GM18517 (cell line): ENCODE measurements around the gene PRKD1.
"Not testable (repeated sequence)": the region's sequence is repeated elsewhere in the genome, so short reads cannot be mapped to it uniquely, and the experiment has no call there.

ENCODE experiments used
- ATAC-seq: cut with Tn5 transposase; IDR thresholded peaks from one replicate; pipeline ENCODE4 v1.9.1; 2021; ENCODE audit warnings: mild to moderate bottlenecking, moderate library complexity; ENCODE audit not compliant: unreplicated experiment

The PRKD1 gene

DNA sequence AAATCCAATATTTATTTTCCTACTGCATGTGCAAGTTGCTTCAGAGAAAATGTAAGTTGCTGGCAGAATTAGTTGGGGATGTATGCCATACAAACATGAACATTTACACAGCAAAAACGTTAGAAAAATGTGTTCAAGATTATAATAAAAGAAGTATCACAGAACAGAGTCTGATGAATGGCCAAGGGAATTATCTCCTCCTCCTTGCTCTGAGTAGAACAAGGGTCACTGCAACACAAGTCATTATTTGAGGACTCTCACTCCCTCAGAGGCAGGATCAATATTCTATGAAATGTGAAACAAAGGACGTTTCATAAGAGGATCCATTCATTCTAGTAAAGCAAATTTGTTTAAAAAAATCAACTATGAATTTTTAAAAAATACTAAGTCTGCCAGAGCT, 177.8 kb downstream of the PRKD1 start:
- no peak for ATAC-seq

DNA sequence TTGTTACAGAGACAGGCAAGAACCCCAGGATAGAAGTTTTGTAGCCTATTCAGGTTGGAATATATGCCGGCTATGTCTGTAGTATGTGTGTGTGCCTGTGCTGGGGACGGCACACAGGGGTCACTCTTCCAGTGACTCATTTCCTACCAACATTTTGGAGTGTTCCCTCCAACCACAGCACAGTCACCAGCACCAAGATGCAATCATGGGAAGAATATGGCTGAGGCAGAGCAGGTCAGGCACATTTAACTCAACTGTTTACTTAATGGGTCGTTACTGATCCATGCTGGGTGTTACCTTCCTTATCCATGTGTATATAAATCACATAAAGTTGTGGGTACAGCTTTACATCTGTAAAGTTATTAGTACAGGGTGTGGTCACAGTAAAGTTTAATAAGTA, 178.3 kb downstream of the PRKD1 start:
- ATAC-seq = no peak

DNA sequence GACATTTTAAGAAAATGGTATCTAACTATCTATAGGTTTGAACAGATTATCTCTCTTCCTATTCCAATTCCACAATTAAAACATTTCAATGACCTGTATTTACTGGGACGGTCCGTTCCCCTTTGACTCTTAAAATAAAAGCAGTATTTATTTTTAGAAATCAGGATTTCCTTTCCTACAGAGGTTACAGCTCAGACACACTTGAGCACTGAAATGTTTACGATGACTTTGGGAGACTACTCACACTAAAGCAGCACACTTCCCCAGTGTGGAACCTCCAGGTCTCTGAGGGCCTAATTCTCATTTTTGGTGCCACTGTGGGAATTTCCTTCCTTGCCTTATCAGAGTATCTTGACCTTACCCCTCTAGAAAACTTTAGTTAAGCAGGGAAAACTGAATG, 181.8 kb downstream of the PRKD1 start:
- no peak for ATAC-seq

DNA sequence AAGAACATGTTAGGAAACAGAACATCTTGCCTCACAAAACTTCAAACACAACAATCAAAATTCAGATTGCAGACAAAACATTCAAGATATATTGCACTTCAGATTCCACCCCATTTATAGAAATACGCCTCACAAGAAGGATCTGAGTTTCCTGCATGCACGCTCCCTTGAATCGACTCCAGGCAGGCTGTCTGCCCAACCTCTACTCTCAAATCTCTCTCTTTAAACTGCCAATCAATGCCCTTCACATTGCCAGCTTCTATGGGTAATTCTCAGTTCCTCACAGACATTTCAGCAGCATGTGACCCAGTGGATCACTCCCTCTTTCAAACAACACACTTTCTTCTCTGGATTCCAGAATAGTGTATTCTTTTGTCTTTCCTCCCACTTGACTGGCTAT, 184.1 kb downstream of the PRKD1 start:
- ATAC-seq = no peak

DNA sequence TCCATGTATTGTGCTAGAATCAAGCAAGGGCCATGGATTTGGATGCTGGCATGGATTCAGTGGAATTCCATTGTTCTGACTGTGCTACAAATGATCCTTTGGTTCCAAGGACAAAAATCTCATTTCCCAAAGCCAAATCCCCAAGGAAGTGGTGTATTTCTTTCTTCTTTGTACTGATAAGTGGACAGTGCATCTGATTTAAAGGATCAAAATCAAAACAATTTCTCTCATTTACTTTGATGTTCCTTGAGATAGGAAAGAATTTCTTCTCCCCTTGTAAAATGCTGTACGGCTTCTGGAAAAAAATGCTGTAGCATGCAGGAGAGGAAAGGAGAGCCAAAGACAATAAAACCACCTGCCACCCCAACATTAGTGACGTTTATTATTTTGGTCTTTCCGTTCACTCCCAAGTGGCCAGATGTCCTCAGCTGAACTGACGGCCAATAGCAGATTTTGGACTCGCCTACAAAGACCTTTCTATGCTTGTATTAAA, 185.7 kb downstream of the PRKD1 start:
- ATAC-seq = no peak

DNA sequence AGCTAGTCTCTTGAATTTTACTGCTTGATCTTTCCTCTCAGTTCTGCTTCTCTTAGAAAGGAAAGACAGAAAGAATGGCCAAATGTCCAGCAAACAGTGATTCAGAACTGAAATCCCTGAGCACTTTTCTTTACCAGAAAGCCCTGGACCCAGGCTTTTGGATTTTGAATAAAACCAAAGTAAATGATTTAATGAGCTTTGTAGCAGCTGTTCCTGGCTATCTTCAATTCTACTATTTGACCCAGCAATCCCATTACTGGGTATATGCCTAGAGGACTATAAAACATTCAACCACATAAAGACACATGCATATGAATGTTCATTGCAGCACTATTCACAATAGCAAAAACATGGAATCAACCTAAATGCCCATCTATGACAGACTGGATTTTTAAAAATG, 187.2 kb downstream of the PRKD1 start:
- no peak for ATAC-seq

DNA sequence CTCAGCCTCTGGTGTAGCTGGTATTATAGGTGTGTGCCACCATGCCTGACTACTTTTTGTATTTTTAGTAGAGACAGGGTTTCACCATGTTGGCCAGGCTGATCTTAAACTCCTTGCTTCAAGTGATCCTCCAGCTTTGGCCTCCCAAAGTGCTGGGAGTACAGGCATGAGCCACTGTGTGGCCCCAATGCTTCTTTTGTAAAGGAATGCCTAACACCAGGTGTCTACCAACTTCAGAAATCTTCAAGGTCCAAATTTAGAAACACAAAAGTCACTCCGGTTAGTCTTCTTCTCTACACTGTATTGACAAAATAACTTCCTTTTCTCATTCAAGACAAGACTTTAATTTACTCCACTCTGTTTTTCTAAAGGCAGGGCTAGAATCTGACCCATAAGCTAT, 188.7 kb downstream of the PRKD1 start:
- no peak for ATAC-seq

DNA sequence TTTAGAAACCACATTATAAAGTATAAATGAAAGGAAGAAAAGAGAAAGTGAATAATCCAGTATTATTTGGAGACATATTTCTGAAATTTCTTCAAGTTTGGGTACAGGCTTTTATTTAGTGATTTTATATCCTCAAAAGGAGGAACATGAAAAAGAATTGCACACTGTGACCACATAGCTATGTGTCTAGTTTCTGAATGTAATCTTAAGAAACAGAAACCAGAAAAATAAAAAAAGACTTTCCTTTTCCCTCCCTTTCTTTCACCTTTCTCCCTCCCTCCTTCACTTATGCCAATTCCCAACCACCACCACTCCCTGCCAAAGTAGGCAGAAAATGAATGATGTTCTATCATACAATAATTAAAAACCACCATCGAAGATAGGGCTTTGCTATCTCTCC, 189.6 kb downstream of the PRKD1 start:
- no peak for ATAC-seq

DNA sequence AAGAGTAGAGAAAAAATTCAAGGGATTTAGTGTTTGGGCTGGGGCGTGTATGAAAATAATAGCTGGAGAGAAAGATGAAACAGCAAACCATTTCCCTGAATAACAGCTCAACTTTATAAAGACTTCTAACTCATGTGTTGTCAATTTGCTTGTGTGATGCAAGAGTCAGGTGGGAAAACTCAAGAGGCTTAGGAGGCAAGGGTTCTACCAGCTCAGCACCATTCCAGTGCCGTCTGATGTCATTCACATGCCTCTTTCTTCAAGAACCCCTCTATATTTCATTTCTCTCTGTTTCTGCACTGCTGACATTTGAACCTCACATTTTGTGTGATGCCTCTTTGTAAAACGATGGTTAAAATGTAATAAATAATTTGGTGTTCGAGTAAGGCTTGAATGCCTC, 192.2 kb downstream of the PRKD1 start:
- no peak for ATAC-seq

DNA sequence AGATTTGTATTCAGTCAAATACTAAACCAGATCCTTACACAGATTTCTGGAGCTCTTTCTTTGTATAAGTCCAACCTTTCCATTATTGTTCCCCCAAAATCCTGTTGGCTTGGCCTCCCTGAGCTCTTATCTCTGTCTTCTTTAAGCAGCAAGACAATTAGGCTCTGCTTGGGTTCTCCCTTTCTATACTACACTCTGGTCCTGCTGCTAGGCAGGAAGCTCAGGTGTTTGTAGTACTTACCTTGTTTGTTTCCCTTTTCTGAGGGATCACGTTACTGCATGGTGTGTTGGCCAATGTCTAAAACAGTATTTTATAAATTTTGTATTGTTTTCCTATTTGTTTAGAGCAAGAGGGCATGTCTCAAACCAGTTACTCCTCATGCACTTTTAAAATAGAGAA, 192.9 kb downstream of the PRKD1 start:
- ATAC-seq = no peak

DNA sequence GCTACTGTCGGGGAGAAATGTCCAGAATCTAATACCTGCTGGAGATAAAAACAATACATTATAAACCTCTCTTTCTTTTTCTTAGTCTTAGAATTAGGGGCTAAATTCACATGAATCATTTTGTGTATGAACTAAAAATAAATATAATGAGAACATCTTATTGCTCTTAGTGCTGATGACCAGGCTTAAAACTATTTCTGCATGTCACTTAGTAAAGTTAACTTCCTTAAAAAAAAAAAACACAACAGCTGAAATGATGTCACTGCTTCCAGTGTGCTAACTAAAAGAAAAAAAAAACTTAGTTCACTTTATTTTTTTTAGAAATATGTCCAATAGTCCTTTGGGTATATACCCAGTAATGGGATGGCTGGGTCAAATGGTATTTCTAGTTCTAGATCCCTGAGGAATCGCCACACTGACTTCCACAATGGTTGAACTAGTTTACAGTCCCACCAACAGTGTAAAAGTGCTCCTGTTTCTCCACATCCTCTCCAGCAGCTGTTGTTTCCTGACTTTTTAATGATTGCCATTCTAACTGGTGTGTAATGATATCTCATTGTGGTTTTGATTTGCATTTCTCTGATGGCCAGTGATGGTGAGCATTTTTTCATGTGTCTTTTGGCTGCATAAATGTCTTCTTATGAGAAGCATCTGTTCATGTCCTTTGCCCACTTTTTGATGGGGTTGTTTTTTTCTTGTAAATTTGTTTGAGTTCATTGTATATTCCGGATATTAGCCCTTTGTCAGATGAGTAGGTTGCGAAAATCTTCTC, 200.9 kb downstream of the PRKD1 start:
- not testable (repeated sequence) for ATAC-seq

DNA sequence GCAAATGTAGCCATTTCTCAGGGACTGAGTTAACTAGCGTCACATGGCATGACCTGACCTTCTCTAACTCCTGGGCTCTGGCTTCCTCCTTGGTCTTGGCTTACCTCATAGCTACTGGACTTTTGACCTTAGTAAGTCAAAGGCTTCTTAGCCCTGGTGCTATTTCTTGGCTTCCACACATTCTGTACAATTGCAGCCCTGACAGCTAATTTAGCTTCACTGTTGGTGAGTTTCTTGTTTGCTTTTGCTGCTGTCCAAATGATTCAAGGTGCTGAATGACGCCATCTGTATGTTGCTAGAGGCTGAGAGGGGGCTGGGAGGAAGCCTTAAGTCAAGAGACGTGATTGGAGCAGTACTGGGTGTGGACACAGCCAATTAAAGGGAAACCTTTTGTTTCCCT, 202.7 kb downstream of the PRKD1 start:
- no peak for ATAC-seq

DNA sequence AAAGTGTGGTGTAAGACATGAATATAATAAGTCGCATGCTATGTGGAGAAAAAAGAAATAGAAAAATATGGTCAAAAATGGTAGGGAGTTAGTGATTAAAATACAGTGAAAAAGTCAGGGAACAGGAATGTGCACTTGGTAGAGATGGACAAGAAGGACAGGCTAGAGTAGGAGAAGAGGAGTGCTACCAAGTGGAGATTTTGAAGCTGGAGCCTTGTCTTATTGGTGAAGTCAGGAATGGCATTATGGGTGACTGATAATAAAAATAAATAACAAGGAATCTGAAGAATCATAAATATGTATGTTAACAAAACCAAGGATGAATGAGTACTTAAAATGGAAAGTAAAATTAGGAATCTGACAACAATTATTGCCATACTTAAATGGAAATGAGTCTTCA, 204.8 kb downstream of the PRKD1 start:
- ATAC-seq = no peak

DNA sequence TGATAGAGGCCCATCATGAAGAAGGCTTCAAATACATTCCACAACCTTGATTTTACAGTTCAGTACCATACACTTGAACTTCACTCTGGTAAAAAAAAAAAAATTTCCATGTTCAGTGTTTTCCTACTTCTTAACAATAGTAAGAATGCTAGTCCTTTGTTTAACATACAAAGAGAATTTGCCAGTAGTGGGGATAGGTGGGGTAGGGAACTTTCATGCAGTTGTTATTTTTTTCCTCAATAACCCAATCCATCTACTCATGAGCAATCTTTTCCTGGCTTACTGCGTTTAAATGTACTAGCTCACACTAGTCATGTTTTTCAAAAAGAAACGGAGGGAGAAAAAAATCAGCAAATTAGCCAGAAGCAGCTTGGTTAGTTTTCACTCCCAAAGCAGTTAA, 206.1 kb downstream of the PRKD1 start:
- ATAC-seq = no peak

DNA sequence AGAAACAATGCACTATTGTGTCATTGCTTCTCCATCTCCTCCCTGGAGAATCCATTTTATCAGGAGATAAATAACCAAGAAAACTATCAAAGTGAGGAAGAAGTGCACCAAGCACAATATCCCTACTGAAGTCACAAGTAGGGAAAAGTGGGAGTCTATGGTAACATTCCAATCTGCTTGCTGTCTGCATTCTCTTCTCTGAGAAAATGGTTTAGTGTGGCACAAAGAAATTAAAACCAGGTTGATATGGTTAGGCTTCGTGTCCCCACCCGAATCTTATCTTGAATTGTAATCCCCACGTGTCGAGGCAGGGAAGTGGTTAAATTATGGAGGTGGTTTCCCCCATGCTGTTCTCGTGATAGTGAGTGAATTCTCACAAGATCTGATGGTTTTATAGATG, 209.7 kb downstream of the PRKD1 start:
- no peak for ATAC-seq

DNA sequence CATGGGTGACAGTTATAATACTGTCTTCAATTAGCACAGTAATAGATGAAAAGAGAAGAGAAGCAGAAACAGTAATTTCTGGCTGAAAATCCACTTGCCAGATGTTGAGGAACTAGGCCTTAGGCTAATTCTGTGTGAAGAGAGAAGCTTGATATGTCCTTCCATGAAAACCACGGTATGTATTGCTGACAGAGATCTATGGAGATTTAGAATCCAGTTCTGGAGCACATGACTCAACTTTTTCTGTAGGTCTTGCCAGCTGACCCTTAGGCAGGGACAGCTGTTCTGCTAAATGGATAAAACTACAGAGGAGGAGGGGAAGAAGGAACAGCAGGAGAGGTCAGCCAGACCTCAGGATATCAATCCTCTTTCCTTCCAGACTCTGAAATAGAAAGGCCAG, 211.5 kb downstream of the PRKD1 start:
- no peak for ATAC-seq

DNA sequence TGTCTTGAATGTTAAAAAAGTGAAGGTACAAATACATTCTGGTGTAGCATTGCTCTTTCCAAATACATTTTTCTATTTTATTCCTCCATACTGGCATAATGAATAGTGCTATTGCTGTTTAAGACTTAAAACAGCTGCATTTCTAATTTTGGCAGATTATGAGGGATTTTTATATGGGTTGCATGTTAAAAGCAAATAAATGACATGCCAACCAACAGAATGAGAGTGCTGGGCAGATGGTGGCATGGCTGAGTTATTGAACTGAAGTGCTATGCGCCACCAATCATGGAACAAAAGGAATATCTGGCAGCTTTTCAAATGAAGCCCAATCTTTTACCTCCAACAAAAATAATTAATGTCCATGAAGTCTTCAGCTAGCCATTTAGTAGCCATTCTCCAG, 215.0 kb downstream of the PRKD1 start:
- ATAC-seq = no peak

DNA sequence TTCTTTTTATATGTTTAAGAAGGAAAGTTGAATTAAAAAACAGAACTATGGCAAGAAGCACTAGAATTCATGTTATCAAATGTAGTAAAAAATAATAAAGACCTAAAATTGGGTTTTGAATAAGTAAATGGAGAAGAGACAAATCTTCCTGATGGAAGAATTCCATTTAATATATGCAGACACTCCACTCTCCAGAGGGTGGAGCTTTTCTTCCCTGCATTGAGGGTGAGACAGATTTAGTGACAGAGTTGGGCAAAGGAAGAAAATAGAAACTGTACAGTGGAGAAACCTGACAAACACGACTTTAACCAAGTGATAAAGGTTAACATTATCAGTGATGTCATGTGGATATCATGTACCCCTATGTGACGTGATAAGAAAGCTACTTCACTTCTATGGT, 217.6 kb downstream of the PRKD1 start:
- no peak for ATAC-seq

DNA sequence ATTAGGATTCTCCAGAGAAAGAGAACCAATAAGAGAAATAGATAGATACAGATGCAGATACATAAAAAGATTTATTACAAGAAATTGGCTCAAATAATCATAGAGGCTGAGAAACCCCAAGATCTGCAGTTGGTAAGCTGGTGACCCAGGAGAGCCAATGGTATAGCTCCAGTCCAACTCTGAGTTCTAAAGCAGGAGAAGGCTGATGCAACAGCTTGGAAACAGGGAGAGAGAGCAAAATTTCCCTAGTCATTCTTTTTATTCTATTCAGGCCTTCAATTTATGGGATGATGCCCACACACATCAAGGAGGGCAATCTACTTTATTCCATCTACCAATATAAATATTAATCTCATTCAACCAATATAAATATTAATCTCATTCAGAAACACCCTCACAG, 218.2 kb downstream of the PRKD1 start:
- no peak for ATAC-seq

DNA sequence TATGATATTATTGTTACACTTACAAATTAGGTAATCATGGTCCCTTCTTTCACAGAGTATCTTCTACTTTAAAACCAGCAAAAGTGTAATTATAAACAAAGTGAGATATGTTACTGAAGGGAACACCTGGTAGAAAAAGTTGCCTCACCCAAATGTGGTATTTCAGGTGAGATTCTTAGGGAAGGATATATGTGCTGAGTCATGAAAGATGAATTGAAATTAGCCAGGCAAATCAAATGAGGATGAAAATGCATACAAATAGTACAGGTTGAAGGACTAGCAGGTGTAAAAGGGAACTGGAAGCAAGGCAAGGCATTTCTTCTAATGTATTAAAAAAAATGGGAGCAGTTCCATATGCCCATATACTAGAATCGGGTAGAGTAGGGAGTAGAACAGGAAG, 220.9 kb downstream of the PRKD1 start:
- ATAC-seq = no peak

DNA sequence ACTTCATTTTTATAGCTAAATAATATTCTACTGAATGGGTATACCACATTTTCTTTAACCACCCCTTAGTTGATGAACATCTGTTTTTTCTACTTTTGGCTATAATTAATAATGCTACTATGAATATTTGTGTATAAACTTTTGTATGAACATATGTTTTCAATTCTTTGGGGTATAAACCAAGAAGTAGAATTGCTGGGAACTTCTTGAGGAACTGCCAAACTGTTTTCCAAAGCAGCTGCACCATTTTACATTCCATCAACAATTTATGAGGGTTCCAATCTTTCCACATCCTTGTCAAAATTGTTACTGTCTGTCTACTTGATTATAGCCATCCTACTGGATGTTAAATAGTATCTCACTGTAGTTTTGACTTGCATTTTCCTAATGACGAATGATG, 221.8 kb downstream of the PRKD1 start:
- ATAC-seq = no peak

DNA sequence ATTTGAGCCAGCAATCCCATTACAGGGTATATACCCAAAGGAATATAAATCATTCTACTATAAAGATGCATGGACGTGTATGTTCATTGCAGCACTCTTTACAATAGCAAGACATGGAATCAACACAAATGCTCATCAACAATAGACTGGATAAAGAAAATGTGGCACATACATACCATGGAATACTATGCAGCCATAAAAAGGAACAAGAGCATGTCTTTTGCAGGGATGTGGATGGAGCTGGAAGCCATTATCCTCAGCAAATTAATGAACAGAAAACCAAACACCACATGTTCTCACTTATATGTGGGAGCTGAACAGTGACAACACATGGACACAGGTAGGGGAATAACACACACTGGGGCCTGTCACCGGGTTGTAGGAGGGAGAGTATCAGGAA, 238.1 kb downstream of the PRKD1 start:
- not testable (repeated sequence) for ATAC-seq

DNA sequence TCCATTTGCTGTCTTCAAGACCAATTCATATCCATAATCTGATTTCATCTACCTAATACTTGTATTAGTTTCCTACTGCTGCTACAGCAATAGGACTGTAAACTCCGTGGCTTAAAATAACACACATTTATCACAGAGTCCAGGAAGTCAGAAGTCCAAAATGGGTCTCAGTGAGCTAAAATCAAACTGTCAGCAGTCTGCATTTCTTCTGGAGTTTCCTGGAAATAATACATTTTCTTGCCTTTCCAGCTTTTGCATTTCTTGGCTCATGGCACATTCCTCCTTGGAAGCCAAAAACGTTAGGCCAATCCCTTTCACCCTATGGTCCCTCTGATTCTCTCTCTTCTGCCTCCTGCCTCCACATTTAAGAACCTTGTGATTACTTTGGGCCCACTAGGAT, 239.8 kb downstream of the PRKD1 start:
- ATAC-seq = no peak
